ENCODE results near the gene CRMP1. TPM values are rescaled to one million over a fixed set of nuclear protein-coding genes. Genes with fewer than 3 reads are reported as not detected.

Gene CRMP1
- polyA plus RNA-seq, 1 experiment = 5.6 TPM

- no peak overlapping the region for H3K27ac ChIP-seq (ENCODE audit: low read depth, low read length)
- no peak for TF ChIP-seq CTCF (IDR thresholded peaks at IDR 0.05; ENCODE audit: low read depth, low read length)
- POLR2A ChIA-PET = no interaction called here
These were observed 12.8 kb upstream of the CRMP1 start for GRCh38 chr4:5905714-5906113.

GRCh38 chr4:5900844-5901243, 8.0 kb upstream of the CRMP1 start:
- CTCF ChIA-PET = no interaction called here
- Histone ChIP-seq H3K27ac (ENCODE audit: low read depth, low read length) (no peak overlapping the region), H3K27me3 (ENCODE audit: control insufficient read depth, insufficient read depth, low read length) (peaks cover 20% of the 10 kb centered on the region), H3K4me3 (ENCODE audit: low read depth, low read length) (no peak overlapping the region), H3K9me3 (ENCODE audit: control insufficient read depth, insufficient read depth, low read length) (no peaks in the 10 kb centered on the region; the same call in 1 of the 2 replicates)
- no peak for DNase-seq (ENCODE audit: low read depth, low spot score)
- TF ChIP-seq CTCF (IDR thresholded peaks at IDR 0.05; ENCODE audit: low read depth, low read length) = no peak
- POLR2A ChIA-PET = no interaction called here

More at GRCh38 chr4:5905714-5906113, 12.8 kb upstream of the CRMP1 start:
- no peak overlapping the region for H3K4me3 ChIP-seq (ENCODE audit: low read depth, low read length)
- no peaks in the 10 kb centered on the region for H3K9me3 ChIP-seq (ENCODE audit: control insufficient read depth, insufficient read depth, low read length)
- CTCF ChIA-PET = no interaction called here
- H3K27me3 ChIP-seq (ENCODE audit: control insufficient read depth, insufficient read depth, low read length) = peaks cover 3% of the 10 kb centered on the region
- DNase-seq (ENCODE audit: low read depth, low spot score) = no peak

- no peak for TF ChIP-seq CTCF (IDR thresholded peaks at IDR 0.05; ENCODE audit: low read depth, low read length)
- no peak for DNase-seq (ENCODE audit: low read depth, low spot score)
- Histone ChIP-seq H3K27ac (ENCODE audit: low read depth, low read length) (no peak overlapping the region), H3K4me3 (ENCODE audit: low read depth, low read length) (no peak overlapping the region), H3K27me3 (ENCODE audit: control insufficient read depth, insufficient read depth, low read length) (peaks cover 17% of the 10 kb centered on the region), H3K9me3 (ENCODE audit: control insufficient read depth, insufficient read depth, low read length) (no peaks in the 10 kb centered on the region; the same call in 1 of the 2 replicates)
- CTCF ChIA-PET = interaction anchor here (1.0 kb wide), 1 partner anchor 120 kb away, joined by 4 read pairs; no protein-coding TSS in a partner anchor
- POLR2A ChIA-PET = no interaction called here
These were observed 7.0 kb upstream of the CRMP1 start for GRCh38 chr4:5899881-5900280.

GRCh38 chr4:5899396-5899795, 6.5 kb upstream of the CRMP1 start:
- no peak for DNase-seq (ENCODE audit: low read depth, low spot score)
- POLR2A ChIA-PET = no interaction called here
- Histone ChIP-seq H3K4me3 (ENCODE audit: low read depth, low read length) (no peak overlapping the region), H3K27me3 (ENCODE audit: control insufficient read depth, insufficient read depth, low read length) (peaks cover 20% of the 10 kb centered on the region), H3K27ac (ENCODE audit: low read depth, low read length) (no peak overlapping the region), H3K9me3 (ENCODE audit: control insufficient read depth, insufficient read depth, low read length) (no peaks in the 10 kb centered on the region; the same call in 1 of the 2 replicates)
- TF ChIP-seq CTCF (IDR thresholded peaks at IDR 0.05; ENCODE audit: low read depth, low read length) = no peak
- CTCF ChIA-PET = interaction anchor here (1.0 kb wide), 1 partner anchor 121 kb away, joined by 4 read pairs; no protein-coding TSS in a partner anchor

GRCh38 chr4:5897674-5898073, 4.8 kb upstream of the CRMP1 start:
- peaks cover 31% of the 10 kb centered on the region for H3K27me3 ChIP-seq (ENCODE audit: control insufficient read depth, insufficient read depth, low read length)

More at GRCh38 chr4:5897674-5898073, 4.8 kb upstream of the CRMP1 start:
- ChIA-PET CTCF (no interaction called here), POLR2A (no interaction called here)
- Histone ChIP-seq H3K4me3 (ENCODE audit: low read depth, low read length) (no peak overlapping the region), H3K27ac (ENCODE audit: low read depth, low read length) (no peak overlapping the region), H3K9me3 (ENCODE audit: control insufficient read depth, insufficient read depth, low read length) (no peaks in the 10 kb centered on the region; the same call in 1 of the 2 replicates)
- TF ChIP-seq CTCF (IDR thresholded peaks at IDR 0.05; ENCODE audit: low read depth, low read length) = no peak
- no peak for DNase-seq (ENCODE audit: low read depth, low spot score)
